GM19467 (cell line): ENCODE measurements around the gene KRTAP1-3.
"Not testable (repeated sequence)": the region's sequence is repeated elsewhere in the genome, so short reads cannot be mapped to it uniquely, and the experiment has no call there.

Experiments used
- ATAC-seq: cut with Tn5 transposase; IDR thresholded peaks from one replicate; pipeline ENCODE4 v1.9.1; 2021; ENCODE audit warnings: mild to moderate bottlenecking, moderate library complexity; ENCODE audit not compliant: unreplicated experiment

The KRTAP1-3 gene

DNA sequence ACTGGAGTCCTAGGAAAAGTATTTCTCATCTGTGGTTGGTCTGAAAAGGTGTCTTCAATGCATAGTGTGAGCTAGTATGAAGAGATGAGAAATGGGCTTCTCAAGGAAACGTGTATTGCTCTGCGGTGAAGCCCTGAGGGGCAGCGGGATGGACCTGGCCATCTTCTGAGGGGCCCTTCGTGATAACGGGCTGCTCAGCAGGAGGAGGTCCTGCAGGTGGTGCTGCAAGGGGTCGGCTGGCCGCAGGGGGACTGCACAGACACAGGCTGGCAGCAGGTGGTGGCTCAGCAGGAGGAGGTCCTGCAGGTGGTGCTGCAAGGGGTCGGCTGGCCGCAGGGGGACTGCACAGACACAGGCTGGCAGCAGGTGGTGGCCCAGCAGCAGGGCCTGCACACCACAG is 19.9 kb upstream of the KRTAP1-3 start:
- not testable (repeated sequence) for ATAC-seq

DNA sequence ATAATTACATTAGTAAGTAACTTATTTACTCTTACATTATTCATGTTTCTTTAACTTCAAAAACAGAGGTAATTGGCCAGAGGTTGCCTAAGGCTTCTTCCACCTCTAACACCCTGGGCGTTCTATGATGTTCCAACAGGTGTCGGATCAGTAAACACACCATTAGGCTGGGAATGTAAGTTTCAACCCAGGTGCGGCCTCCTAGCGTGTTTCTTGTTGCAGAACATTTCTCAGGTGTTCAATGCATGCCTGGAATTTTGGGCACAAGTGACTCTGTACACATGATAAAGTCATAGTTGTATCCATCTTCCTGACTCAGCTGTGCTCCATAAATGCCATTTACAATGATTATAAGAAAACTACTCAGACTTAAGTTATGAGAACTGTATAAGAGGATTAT is 19.4 kb upstream of the KRTAP1-3 start:
- ATAC-seq, result no peak

DNA sequence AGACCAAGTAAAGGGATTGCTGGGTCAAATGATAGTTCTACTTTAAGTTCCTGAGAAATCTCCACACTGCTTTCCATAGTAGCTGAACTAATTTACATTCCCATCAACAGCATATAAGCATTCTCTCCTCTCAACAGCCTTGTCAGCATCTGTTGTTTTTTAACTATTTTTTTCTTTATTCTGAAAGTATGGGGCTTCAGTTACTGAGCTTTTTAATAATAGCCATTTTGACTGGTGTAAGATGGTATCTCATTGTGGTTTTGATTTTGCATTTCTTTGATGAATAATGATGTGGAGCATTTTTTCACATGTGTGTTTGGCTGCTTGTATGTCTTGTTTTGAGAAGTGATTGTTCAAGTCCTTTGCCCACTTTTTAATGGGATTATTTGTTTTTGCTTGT is 17.9 kb upstream of the KRTAP1-3 start:
- ATAC-seq, result no peak

DNA sequence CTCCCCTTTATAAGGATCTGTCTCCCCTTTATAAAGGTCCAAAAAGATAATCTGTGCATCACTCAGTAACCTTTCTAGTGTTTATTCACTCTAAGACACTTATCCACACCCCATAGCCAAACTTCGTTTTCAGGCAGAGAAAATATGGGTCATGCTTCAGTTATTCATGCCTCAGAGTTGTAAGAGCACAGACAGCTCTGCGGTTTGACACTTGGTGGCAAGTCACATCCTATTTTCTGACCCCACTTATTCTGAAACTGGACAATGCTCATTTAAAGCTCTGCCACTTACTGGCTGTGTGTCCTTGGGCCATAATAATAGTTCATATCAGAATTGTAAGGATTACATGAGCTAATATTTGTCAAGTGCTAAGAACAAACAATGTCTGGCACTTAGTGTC is 14.4 kb upstream of the KRTAP1-3 start:
- ATAC-seq, result no peak

GRCh38 chr17:41048441-41048840 is 13.8 kb upstream of the KRTAP1-3 start:
- no peak for ATAC-seq

GRCh38 chr17:41046735-41047465 is 12.2 kb upstream of the KRTAP1-3 start, which contains the start of gene KRTAP2-1:
TSS of gene KRTAP2-1 (minus strand) at chr17:41047316. CDS start at chr17:41047267, 49 bp downstream.
- not testable (repeated sequence) for ATAC-seq

GRCh38 chr17:41042953-41043352 is 8.3 kb upstream of the KRTAP1-3 start:
- ATAC-seq, result no peak

DNA sequence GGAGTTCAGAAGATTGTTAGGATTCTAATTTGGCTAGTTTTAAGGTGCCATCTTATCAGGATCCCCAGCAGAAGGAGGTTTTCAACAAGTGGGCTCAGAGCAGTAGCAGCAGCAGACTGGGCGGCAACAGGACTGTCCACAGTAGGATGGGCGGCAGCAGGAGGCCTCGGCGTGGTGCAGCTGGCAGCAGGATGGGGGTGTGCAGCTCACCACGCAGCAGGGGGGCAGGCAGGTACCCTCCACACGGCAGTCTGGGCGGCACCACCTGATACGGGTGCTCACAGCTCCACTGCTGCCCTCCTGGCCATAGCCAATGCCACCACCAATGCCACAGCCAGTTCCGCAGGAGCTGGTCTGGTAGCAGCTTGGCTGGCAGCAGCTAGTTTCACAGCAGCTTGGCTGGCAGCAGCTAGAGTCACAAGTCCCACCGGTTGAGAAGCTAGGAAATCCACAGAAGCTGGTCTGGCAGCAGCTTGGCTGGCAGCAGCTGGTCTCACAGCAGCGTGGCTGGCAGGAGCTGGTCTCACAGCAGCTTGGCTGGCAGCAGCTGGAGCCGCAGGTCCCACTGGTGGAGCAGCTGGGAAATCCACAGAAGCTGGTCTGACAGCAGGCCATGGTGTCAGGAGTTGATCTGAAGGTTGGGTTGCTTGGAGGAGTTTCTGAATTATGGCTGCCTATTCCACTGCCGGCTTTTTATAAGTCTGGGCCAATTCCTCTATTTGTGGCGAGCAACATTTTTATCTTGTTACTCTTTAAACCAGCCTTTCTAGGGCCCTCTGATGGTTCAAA is 6.3 kb upstream of the KRTAP1-3 start, which contains the start of gene KRTAP1-1:
Gene KRTAP1-1 (minus strand): TSS at position 668 of the 789 bp plus-strand sequence. CDS start 53 bp downstream, at position 615.
- not testable (repeated sequence) for ATAC-seq

DNA sequence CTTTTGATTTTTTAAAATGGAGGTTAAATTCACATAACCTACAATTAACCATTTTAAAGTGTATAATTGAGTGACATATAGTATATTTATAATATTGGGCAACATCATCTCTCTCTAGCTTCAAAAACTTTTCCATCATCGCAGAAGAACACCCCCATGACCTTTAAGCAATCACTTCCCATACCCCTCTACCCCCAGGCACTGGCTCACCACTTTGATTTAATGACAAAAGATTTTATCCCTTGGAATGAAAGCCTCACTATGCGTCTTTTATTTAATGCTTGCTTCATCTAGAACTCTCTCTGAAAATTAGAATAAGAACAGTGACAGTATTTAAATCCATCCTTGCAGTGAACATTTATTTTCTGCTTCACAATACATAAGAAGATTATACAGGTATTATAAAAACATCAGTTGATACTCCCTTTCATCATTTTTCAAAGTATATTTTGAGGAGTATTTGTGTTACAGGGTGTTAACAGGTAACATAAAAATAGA is 3.2 kb upstream of the KRTAP1-3 start:
- no peak for ATAC-seq

- ATAC-seq, result no peak
Measured at GRCh38 chr17:41029633-41030245, 4.9 kb downstream of the KRTAP1-3 start, which contains the start of gene KRTAP1-4. TSS of gene KRTAP1-4 (minus strand) at chr17:41030195. CDS start at chr17:41030078, 117 bp downstream.

- no peak for ATAC-seq
Measured at GRCh38 chr17:41026715-41027471, 7.8 kb downstream of the KRTAP1-3 start, which contains the start of gene KRTAP1-5. TSS of gene KRTAP1-5 (minus strand) at chr17:41027208. CDS start at chr17:41027155, 53 bp downstream.

DNA sequence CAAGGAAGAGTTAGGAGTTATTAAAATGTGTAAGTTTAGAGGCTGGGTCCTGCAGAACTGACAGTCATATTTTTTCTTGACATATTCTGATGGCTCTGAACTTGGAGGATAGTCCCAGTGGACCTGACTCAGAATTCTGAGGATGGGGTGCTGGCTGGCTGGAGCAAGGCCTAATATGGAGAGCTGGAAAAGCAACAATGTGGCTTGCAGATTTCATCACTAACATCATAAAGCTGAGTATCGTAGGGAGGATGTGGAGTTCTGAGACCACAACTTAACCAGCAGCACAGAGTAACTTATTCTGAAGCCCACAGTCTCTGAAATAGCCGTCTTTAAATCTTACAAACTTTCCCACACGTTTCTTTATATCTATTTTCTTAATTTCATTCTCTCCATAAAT is 10.0 kb downstream of the KRTAP1-3 start:
- no peak for ATAC-seq

DNA sequence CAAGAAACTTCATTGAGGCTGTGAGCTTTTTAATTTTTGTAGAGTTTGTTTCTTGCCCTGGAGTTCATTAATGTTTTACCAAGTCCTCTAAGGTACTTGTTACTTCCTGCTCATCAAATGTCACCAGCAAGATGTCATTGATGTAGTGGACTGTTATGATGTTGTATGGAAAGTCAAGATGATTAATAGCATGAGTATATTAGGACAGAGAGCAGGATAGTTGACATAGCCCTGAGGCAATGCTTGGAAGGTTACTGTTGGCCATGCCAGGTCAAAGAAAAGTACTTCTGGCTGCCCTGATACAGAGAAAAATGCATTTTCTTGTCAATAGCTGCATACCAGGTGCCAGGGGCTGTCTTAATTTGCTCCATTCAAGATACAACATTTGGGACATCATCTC is 14.3 kb downstream of the KRTAP1-3 start:
- ATAC-seq, result no peak

GRCh38 chr17:41019415-41019814 is 15.3 kb downstream of the KRTAP1-3 start:
- no peak for ATAC-seq

DNA sequence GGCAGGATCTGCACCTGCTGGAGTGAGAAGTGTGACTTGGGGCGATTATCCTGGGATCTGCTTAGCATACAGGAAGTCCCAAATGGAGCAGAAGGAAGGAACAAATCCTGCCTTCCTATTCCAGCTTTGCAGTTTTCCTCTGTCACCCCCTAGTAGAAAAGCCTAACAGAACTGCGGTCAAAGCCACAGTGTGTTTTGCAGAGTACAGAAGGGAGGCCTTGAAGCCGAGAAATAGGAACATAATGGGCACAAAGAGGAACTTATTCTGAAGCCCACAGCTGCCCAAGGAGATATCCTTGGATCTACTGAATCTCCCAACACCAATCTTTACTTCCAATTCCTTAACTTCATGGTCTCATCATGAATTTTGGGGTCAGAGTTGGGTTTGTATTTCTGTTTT is 16.1 kb downstream of the KRTAP1-3 start:
- ATAC-seq, result no peak

DNA sequence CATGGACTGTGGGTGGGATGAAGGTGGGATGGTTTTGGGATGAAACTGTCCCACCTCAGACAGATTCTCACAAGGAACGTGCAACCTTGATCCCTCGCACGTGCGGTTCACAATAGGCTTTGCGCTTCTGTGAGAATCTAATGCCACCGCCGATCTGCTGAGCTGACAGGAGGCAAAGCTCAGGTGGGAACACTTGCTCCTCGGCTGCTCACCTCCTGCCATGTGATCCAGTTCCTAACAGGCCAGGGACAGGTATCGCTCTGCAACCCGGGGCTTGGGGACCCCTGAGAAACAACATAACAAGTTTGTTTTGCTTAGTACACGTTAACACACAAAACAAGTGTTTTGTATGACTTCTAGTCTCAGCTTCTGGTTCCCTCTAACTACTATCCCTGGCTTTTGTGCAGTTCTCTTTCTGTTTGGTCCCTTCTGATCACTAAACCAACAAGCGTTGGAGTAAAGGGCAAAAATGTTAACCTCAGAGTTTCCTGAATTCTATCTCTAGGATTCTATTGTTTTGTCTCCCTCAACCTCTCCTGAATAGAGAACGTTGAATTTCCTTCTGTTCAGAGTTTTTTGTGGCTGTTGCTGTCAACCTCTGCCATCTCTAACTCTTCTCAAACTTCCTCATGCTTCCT is 18.0 kb downstream of the KRTAP1-3 start:
- no peak for ATAC-seq

DNA sequence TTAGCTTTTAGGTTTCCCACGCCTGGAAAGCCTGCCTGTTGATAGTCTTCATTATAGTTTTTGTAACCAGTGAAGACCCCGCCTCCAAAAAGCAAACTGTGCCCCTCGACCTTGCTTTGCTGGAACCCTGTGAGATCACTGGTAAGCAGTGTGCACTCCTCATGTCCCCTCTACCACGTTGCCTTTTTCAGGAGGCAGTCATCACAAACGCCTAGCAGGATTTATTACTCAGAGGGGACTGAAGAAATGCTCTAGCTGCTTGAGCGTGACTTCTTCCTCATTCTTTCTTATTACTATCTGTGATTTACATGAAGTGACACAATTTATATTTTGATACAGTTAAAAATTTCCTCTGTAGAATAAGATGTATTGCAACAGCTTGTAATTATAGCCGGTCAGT is 19.2 kb downstream of the KRTAP1-3 start:
- ATAC-seq, result no peak

- no peak for ATAC-seq
Measured at GRCh38 chr17:41013606-41014005, 21.1 kb downstream of the KRTAP1-3 start.

DNA sequence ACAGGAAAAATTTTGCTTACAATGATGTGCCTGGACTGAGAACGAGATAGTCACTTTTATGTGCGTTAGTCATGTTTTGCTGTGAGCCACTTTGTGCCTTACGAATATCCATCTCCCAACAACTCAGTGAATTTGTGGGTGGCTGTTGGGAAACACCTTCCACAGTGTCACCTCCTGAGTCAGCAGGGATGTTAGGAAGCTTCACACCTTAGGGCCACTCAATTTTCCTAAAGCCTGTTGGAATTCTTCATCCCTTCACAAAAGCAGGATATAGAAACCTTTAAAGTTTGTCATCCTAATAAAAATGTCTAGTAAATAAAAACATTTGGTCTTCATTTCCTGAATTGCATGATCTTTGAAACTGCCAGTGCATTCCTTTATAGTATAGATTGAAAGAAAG is 21.5 kb downstream of the KRTAP1-3 start:
- no peak for ATAC-seq
